Mesodermal cell (in vitro differentiated cells): ENCODE measurements around the gene RBAK.
"Not testable (repeated sequence)": the region's sequence is repeated elsewhere in the genome, so short reads cannot be mapped to it uniquely, and the experiment has no call there.

Experiments
- H3K27ac ChIP-seq: 2 replicates; pipeline ENCODE4 v1.7.0; 2013; ENCODE audit warnings: mild to moderate bottlenecking, low read depth, low read length, moderate library complexity; ENCODE audit not compliant: severe bottlenecking
- H3K36me3 ChIP-seq: 2 replicates; pipeline ENCODE4 v1.7.1; 2013; ENCODE audit warnings: mild to moderate bottlenecking, low read length, moderate library complexity; ENCODE audit not compliant: control insufficient read depth, insufficient read depth
- H3K4me1 ChIP-seq: one replicate; pipeline ENCODE4 v1.7.1; 2013; ENCODE audit warnings: mild to moderate bottlenecking, low read length; ENCODE audit not compliant: insufficient read depth, control insufficient read depth, poor library complexity, severe bottlenecking
- H3K4me3 ChIP-seq: 2 replicates; pipeline ENCODE4 v1.7.0; 2013; ENCODE audit warnings: low read length, control low read depth, mild to moderate bottlenecking; ENCODE audit not compliant: insufficient read depth, poor library complexity, severe bottlenecking; ENCODE audit errors: extremely low read depth
- H3K9me3 ChIP-seq: 2 replicates; pipeline ENCODE4 v1.7.1; 2013; ENCODE audit warnings: mild to moderate bottlenecking, low read length, moderate library complexity; ENCODE audit not compliant: control insufficient read depth
- WGBS, 2 experiments: methylation state at CpG; one replicate each; pipeline ENCODE4 v1.1.5; 2013; ENCODE audit warnings: missing lambda C conversion rate in 2 of 2; ENCODE audit not compliant: insufficient coverage in 2 of 2; 5-methylcytosine and 5-hydroxymethylcytosine counted together

Gene RBAK

DNA sequence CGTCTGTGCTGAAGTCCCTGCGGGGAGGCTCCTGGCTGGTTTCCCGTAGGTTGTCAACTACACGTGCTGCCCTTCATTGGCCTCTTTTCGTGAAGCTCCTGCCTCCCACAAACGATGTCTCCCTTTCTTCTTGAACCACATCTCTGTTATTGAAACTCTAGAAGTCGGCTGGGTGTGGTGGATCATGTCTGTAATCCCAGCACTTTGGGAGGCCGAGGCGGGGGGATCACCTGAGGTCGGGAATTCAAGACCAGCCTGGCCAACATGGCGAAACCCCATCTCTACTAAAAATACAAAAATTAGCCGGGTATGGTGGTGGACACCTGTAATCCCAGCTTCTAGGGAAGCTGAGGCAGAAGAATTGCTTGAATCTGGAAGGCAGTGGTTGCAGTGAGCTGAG is 28.0 kb upstream of the RBAK start:
- not testable (repeated sequence) for H3K4me3 ChIP-seq, H3K36me3 ChIP-seq, H3K9me3 ChIP-seq, H3K27ac ChIP-seq, H3K4me1 ChIP-seq
- 85 to 96% methylated on average over 6 of the region's 12 CpGs for WGBS, 2 experiments

DNA sequence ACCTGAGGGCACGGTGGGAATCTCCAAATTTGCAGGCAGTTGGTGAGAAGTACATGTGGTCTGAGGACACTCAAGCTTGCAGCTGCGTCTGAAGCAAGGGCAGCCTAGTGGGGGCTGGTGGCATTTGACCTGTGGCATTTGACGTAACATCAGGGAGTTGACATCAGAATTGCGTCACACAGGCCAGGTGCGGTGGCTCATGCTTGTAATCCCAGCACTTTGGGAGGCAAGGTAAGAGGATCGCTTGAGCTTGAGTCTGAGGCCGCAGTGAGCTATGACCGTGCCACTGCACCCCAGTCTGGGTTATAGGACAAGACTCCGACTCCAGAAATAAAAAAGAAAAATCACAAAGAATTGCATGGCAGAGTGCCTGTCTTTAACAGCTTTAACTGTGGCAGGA is 25.6 kb upstream of the RBAK start:
- Histone ChIP-seq H3K36me3 (no peaks in the 10 kb centered on the region), H3K9me3 (peaks cover 6% of the 10 kb centered on the region), H3K4me3 (no peak overlapping the region), H3K4me1 (no peaks in the 10 kb centered on the region), H3K27ac (no peak overlapping the region)
- 88 to 96% methylated on average over 9 of the region's 9 CpGs for WGBS, 2 experiments

- H3K36me3 ChIP-seq, H3K9me3 ChIP-seq, H3K27ac ChIP-seq, H3K4me1 ChIP-seq, H3K4me3 ChIP-seq: not testable (repeated sequence)
- 95 to 97% methylated on average over 5 of the region's 14 CpGs for WGBS, 2 experiments
Measured at GRCh38 chr7:5020976-5021550, 24.6 kb upstream of the RBAK start.

DNA sequence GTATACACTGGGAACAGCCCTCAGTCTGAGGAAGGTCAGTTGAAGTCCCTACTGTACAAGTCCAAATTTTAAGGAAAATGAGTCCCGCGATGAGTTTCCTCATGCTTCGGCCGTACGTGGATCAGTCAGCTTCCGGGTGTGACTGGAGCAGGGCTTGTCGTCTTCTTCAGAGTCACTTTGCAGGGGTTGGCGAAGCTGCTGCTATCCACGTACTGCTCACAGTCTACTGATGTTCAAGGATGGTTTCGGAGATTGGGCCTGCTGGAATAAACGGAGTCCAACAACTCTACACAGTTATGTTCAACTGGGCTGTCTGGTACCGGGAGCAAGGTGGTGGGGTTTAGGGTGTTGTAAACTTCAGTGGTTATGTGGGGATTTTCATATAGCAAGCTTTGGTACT is 22.0 kb upstream of the RBAK start:
- not testable (repeated sequence) for H3K4me3 ChIP-seq, H3K27ac ChIP-seq, H3K36me3 ChIP-seq, H3K9me3 ChIP-seq, H3K4me1 ChIP-seq
- WGBS, 2 experiments: 89 to 95% methylated on average over 6 to 9 of the region's 12 CpGs

- WGBS, 2 experiments: 96 to 98% methylated on average over 7 to 12 of the region's 14 CpGs
- H3K4me3 ChIP-seq, H3K36me3 ChIP-seq, H3K4me1 ChIP-seq, H3K9me3 ChIP-seq, H3K27ac ChIP-seq: not testable (repeated sequence)
Measured at GRCh38 chr7:5027796-5028410, 17.8 kb upstream of the RBAK start.

DNA sequence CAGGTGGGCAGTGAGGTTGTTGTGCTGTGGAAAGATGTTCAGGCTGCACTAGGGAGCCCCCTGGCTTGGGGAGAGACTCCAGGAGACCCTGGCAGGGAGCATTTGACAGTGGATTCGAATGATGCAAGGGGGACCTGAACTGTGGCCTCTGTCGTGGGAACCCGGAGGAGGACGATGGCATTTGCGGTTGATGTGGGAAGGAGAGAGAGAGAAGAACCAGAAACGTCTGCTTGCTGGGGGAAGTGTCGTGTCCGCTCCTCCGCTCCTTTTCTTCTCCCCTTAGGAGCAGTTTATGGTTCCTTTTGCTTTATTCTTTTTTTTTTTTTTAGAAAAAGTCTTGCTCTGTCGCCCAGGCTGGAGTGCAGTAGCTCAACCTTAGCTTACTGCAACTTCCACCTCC is 12.5 kb upstream of the RBAK start:
- not testable (repeated sequence) for H3K4me1 ChIP-seq, H3K4me3 ChIP-seq, H3K36me3 ChIP-seq, H3K9me3 ChIP-seq, H3K27ac ChIP-seq
- WGBS, 2 experiments: 88 to 100% methylated on average over 1 to 5 of the region's 10 CpGs

DNA sequence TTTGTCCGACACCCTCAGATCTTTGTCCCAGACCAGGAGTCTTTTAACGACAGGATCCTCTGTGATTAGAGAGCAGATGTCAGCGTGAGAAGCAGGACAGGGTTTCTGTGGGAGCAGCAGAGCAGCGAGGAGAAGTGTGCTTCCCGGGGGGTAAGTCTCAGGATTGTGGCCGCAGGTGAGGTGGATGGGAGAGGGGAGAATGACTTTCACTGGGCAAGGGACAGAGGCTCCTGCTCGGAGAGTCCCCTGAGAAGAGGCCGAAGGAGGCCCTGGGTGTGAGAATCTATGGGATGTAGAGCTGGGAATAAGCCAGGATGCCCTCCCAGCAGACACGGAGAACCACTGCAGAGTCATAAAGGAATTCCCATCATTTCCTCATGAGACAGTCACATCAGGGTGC is 10.4 kb upstream of the RBAK start:
- WGBS, 2 experiments: 85 to 88% methylated on average over 8 of the region's 9 CpGs
- no peaks in the 10 kb centered on the region for H3K36me3 ChIP-seq

GRCh38 chr7:5036446-5036845 is 9.2 kb upstream of the RBAK start:
- no peaks in the 10 kb centered on the region for H3K9me3 ChIP-seq
- no peak overlapping the region for H3K4me3 ChIP-seq
- no peak overlapping the region for H3K27ac ChIP-seq
- no peaks in the 10 kb centered on the region for H3K4me1 ChIP-seq
- no peaks in the 10 kb centered on the region for H3K36me3 ChIP-seq
- 62 to 89% methylated on average over 6 to 7 of the region's 9 CpGs for WGBS, 2 experiments

More for the DNA sequence above, 10.4 kb upstream of the RBAK start:
- no peaks in the 10 kb centered on the region for H3K9me3 ChIP-seq
- no peaks in the 10 kb centered on the region for H3K4me1 ChIP-seq
- no peak overlapping the region for H3K4me3 ChIP-seq
- H3K27ac ChIP-seq: no peak overlapping the region

GRCh38 chr7:5041047-5041446 is 4.6 kb upstream of the RBAK start:
- Histone ChIP-seq H3K36me3 (no peaks in the 10 kb centered on the region), H3K4me3 (no peak overlapping the region), H3K4me1 (no peaks in the 10 kb centered on the region), H3K27ac (no peak overlapping the region), H3K9me3 (no peaks in the 10 kb centered on the region)
- 67 to 94% methylated on average over 1 to 3 of the region's 5 CpGs for WGBS, 2 experiments

- no CpG with 5 or more reads among the region's 2 CpGs for WGBS, 2 experiments
- H3K4me1 ChIP-seq: no peaks in the 10 kb centered on the region
Measured at GRCh38 chr7:5043661-5044060, 2.0 kb upstream of the RBAK start.

DNA sequence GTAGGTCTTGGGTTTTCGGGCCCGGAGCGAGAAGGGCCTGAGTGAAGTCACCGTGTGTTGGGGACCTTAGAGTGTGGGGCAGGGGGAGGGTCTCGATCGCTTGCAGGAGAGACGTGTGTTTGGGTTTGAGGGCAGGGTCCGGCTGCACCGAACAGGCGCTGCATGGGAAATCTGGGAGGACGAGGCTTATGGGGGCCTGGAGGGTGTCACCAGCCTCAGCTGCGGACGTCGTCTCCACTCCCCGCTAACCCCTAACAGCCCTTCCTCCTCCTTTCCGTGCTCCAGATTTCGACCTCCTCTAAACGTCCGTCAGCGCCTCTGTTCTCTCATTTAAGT is 705 bp downstream of the RBAK start:
- peak overlapping the region; percentile 80 for H3K4me3 ChIP-seq
- WGBS, 2 experiments: 0 to 5% methylated on average over 9 to 15 of the region's 20 CpGs
- H3K36me3 ChIP-seq: peaks cover 31% of the 10 kb centered on the region
- peaks cover 12% of the 10 kb centered on the region for H3K9me3 ChIP-seq
- H3K27ac ChIP-seq: peak overlapping the region; percentile 71
- H3K4me1 ChIP-seq: not testable (repeated sequence)

More at GRCh38 chr7:5043661-5044060, 2.0 kb upstream of the RBAK start:
- Histone ChIP-seq H3K4me3 (no peak overlapping the region), H3K9me3 (no peaks in the 10 kb centered on the region), H3K27ac (no peak overlapping the region), H3K36me3 (peaks cover 9% of the 10 kb centered on the region)
